GM12875 (cell line): ENCODE data around the gene CAAP1.

ENCODE experiments used
- H3K4me3 ChIP-seq: one replicate; pipeline ENCODE4 v1.5.1; 2011; ENCODE audit warnings: low read depth, low read length, control low read depth
- TF ChIP-seq, protein P1 (sequence below): IDR thresholded peaks from 2 replicates; pipeline ENCODE4 v1.5.1; 2011; ENCODE audit warnings: low read depth, mild to moderate bottlenecking, control low read depth, inconsistent platforms, low read length, moderate library complexity, borderline replicate concordance; ENCODE audit not compliant: insufficient read depth

Gene CAAP1, protein sequence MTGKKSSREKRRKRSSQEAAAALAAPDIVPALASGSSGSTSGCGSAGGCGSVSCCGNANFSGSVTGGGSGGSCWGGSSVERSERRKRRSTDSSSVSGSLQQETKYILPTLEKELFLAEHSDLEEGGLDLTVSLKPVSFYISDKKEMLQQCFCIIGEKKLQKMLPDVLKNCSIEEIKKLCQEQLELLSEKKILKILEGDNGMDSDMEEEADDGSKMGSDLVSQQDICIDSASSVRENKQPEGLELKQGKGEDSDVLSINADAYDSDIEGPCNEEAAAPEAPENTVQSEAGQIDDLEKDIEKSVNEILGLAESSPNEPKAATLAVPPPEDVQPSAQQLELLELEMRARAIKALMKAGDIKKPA

DNA sequence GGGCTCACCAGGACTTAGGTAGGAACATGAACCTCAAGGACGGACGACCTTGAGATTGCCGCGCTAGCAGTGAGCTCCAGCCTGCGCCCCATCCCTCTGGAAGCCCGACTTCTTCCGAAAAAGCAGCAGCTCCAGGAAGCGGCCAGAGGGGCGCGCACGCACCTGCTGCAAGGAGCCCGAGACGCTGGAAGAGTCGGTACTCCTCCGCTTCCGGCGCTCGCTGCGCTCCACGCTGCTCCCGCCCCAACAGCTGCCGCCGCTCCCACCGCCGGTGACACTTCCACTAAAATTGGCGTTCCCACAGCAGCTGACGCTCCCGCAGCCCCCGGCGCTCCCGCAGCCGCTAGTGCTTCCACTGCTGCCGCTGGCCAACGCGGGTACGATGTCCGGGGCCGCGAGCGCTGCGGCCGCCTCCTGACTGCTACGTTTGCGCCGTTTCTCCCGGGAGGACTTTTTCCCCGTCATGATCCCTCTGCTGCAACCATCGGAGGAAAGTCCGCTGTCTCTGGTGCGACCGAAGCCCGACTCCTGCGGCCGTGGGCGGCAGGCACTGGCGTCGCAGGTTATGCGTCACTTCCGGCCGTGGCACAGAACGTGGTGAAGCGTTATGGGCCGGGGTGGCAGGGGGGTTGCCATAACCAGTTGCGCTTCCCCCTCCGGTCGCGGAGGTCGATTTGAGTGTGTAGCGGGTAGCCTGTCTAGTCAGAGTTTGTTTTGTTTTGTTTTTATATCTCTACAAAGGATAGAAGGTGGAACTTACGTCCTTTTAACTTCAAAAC is at the start of gene CAAP1:
CAAP1 (minus strand) TSS at position 552 of the 779 bp plus-strand sequence; CDS start at position 465, 87 bp downstream.
- peak within 1 kb of the TSS; percentile 98 for H3K4me3 ChIP-seq
- TF ChIP-seq, protein P1, sequence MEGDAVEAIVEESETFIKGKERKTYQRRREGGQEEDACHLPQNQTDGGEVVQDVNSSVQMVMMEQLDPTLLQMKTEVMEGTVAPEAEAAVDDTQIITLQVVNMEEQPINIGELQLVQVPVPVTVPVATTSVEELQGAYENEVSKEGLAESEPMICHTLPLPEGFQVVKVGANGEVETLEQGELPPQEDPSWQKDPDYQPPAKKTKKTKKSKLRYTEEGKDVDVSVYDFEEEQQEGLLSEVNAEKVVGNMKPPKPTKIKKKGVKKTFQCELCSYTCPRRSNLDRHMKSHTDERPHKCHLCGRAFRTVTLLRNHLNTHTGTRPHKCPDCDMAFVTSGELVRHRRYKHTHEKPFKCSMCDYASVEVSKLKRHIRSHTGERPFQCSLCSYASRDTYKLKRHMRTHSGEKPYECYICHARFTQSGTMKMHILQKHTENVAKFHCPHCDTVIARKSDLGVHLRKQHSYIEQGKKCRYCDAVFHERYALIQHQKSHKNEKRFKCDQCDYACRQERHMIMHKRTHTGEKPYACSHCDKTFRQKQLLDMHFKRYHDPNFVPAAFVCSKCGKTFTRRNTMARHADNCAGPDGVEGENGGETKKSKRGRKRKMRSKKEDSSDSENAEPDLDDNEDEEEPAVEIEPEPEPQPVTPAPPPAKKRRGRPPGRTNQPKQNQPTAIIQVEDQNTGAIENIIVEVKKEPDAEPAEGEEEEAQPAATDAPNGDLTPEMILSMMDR = peak; percentile 50; the same call in 1 of the 2 replicates

DNA sequence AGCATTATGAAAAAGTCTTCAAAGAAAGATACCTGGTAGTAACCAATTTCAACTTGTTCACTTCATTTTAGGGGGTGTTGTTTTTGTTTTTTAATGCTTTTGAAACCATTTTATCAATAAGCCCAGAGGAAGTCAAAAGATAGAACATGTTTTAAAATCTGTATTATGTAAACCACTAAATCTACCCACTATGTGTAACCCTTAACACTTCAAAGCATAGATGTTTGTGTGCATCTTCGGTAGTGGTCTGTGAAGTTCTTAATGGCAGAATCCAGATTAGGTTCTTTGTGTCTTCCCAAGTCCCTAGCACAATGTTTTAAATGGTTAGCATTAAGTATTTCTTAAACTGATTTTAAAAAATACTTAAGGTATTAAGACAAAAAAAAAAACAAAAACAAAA is 48.2 kb upstream of the CAAP1 start:
- TF ChIP-seq, protein P1 = no peak
- H3K4me3 ChIP-seq = no peak overlapping the region

DNA sequence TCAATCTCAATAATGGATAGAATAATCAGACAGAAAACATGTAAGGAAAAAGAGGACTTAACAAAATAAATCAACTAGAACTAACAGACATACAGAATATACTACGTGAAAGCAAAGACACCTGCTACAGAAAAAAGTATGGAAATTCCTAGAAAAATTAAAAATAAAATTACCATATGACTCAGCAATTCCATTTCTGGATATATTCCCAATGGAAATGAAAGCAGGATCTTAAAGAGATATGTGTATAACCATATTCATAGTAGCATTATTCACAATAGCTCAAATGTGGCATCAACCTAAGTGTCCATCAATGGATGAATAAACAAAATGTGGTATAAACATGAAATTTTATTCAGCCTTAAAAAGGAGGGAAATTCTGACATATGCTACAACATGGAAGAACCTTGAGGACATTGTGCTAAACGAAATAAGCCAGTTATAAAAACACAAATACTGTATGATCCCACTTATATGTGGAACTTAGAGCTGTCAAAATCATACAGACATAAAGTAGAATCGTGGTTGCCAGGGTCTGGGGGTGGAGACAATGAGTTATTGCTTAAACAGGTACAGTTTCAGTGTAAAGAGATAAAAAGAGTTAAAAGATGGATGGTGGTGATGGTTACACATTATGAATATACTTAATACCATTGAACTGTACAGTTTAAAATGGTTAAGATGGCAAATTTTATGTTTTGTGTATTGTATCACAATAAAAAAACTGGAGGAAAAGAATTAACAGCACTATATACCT is 47.5 kb upstream of the CAAP1 start:
- TF ChIP-seq, protein P1 = no peak
- no peak overlapping the region for H3K4me3 ChIP-seq

DNA sequence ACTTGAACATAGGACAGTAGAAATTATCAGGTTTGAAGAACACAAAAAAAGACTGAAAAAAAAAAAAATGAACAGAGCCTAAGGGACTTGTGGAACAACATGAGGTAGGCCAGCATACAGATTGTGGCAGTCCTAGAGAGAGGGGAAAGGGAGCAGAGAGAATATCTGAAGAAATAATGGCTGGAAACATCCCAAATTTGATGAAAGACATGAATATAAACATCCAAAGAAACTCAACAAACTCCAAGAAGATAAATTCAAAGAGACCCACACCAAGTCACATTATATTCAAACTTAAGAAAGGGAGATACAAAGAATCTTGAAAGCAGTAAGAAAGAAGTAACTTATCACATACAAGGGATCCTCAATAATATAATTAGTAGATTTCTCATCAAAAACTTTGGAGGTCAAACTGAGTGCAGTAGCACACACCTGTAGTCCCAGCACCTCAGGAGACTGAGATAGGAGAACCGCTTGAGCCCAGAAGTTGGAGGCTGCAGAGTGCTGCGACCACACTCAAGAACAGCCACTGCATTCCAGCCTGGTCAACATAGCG is 45.3 kb upstream of the CAAP1 start:
- H3K4me3 ChIP-seq = no peak overlapping the region
- TF ChIP-seq, protein P1 = no peak

DNA sequence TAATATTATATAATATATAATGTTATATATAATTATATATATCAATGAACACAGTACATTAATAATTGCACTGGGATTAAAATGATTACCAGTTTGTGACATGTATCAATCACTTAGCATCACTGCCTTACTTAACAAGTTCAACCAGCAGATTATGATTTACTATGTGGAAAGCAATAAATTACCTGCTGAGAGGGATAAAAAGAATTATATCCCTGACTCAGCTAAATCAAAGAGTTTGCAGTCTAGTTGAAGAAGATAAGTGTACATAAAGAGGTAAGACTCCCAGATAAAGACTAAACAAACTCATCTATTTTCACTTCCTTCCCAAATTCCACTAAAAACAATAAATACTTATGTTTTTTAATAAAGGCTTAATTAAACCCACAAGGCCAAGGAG is 43.2 kb upstream of the CAAP1 start:
- TF ChIP-seq, protein P1 = no peak
- H3K4me3 ChIP-seq = no peak overlapping the region

DNA sequence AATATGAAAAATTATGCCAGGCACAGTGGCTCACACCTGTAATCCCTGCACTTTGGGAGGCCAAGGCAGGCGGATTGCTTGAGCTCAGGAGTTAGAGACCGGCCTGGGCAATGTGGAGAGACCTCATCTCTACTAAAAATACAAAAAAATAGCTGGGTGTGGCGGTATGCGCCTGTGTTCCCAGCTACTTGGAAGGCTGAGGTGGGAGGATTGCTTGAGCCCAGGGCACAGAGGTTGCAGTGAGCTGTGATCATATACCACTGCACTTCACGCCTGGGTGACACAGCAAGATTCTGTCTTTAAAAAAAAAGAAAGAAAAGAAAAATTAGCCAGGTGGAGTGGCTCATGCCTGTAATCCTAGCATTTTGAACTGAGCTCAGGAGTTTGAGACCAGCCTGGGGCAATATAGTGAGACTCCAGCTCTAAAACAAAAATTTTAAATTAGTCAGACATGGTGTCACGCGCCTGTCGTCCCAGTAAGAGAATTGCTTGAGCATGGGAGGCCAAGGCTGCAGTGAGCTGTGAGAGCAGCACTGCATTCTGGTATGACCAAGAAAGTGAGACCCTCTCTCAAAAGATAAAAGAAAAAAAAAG is 36.4 kb upstream of the CAAP1 start:
- H3K4me3 ChIP-seq = no peak overlapping the region
- TF ChIP-seq, protein P1 = no peak
